K562 (cell line): ENCODE results near the gene GGA3. TPM values are rescaled to one million over a fixed set of nuclear protein-coding genes. Genes with fewer than 3 reads are reported as not detected.

Source experiments
- CTCF ChIP-seq, 3 experiments: IDR thresholded peaks in 2 of 3; conservative IDR thresholded peaks in 1 of 3; 2 replicates each; pipeline ENCODE4 v1.5.1; 2011 to 2012; ENCODE audit warnings: low read length in 3 of 3, mild to moderate bottlenecking in 3 of 3, control low read depth in 2 of 3, improper control_type of control experiment in 1 of 3, inconsistent platforms in 1 of 3, low read depth in 1 of 3, mixed read lengths in 1 of 3, moderate library complexity in 1 of 3; ENCODE audit not compliant: insufficient read depth in 2 of 3
- ESRRB ChIP-seq: fragments of 250-450 bp; sonication (Bioruptor Pico); IDR thresholded peaks from 2 replicates; pipeline ENCODE4 v1.5.0; 2020; ENCODE audit warnings: mild to moderate bottlenecking, moderate library complexity, borderline replicate concordance
- GABPA ChIP-seq: fragments of 200-800 bp; sonication (Bioruptor generic); conservative IDR thresholded peaks from 2 replicates; pipeline ENCODE4 v1.6.1; 2016; ENCODE audit warnings: low read depth, missing genetic modification characterization, missing compliant biosample characterization
- HDAC6 ChIP-seq: IDR thresholded peaks from 2 replicates; pipeline ENCODE4 v1.6.1; 2012; ENCODE audit warnings: low read depth, mild to moderate bottlenecking, control low read depth, inconsistent platforms, low read length, moderate library complexity
- ID3 ChIP-seq, 2 experiments: fragments of 250-450 bp in 1 of 2; fragments of 450-650 bp in 1 of 2; sonication (Bioruptor Pico) in 1 of 2; IDR thresholded peaks; 2 replicates each; pipeline versions ENCODE4 v1.6.1 to v1.8.0; 2016 to 2021; ENCODE audit warnings: mild to moderate bottlenecking in 2 of 2, moderate library complexity in 2 of 2, missing compliant biosample characterization in 1 of 2, missing genetic modification characterization in 1 of 2
- KAT7 ChIP-seq: sonication (generic); formaldehyde crosslinking; IDR thresholded peaks from 2 replicates; pipeline ENCODE4 v1.8.0; 2022; ENCODE audit warnings: missing genetic modification reagents, mild to moderate bottlenecking, borderline replicate concordance
- MEF2A ChIP-seq: IDR thresholded peaks from 2 replicates; pipeline ENCODE4 v1.6.1; 2011; ENCODE audit warnings: low read depth, mild to moderate bottlenecking, low read length, moderate library complexity; ENCODE audit not compliant: control insufficient read depth
- POLR2AphosphoS5 ChIP-seq: IDR thresholded peaks from 2 replicates; pipeline ENCODE4 v1.6.1; 2011; ENCODE audit warnings: mild to moderate bottlenecking, low read depth, low read length, moderate library complexity; ENCODE audit not compliant: control insufficient read depth, insufficient read depth
- PRDM10 ChIP-seq: fragments of 450-650 bp; IDR thresholded peaks from 2 replicates; pipeline ENCODE4 v1.6.1; 2018; ENCODE audit not compliant: partially characterized antibody
- SIX5 ChIP-seq, 2 experiments: IDR thresholded peaks; 2 replicates each; pipeline ENCODE4 v1.6.1; 2011; ENCODE audit warnings: low read length in 2 of 2, borderline replicate concordance in 1 of 2, low read depth in 1 of 2, mild to moderate bottlenecking in 1 of 2, moderate library complexity in 1 of 2; ENCODE audit not compliant: insufficient read depth in 1 of 2
- SMARCE1 ChIP-seq: fragments of 450-650 bp; IDR thresholded peaks from 2 replicates; pipeline ENCODE4 v1.7.1; 2016; ENCODE audit warnings: mild to moderate bottlenecking
- SMC3 ChIP-seq: conservative IDR thresholded peaks from 2 replicates; pipeline ENCODE4 v1.6.1; 2011; ENCODE audit warnings: low read depth, low read length, improper control_type of control experiment; ENCODE audit not compliant: insufficient read depth
- SP1 ChIP-seq: sonication (generic); formaldehyde crosslinking; IDR thresholded peaks from 2 replicates; pipeline ENCODE4 v1.8.1; 2022; ENCODE audit warnings: mild to moderate bottlenecking, missing genetic modification reagents
- SUPT5H ChIP-seq: fragments of 450-650 bp; IDR thresholded peaks from 2 replicates; pipeline ENCODE4 v1.6.1; 2016
- THAP7 ChIP-seq: fragments of 250-450 bp; sonication (Bioruptor Pico); IDR thresholded peaks from 2 replicates; pipeline ENCODE4 v1.5.0; 2021
- ZBTB34 ChIP-seq: fragments of 250-450 bp; sonication (Bioruptor Pico); IDR thresholded peaks from 2 replicates; pipeline ENCODE4 v1.8.0; 2021; ENCODE audit warnings: mild to moderate bottlenecking, moderate library complexity
- ZNF445 ChIP-seq: fragments of 250-450 bp; sonication (Bioruptor Pico); IDR thresholded peaks from 2 replicates; pipeline ENCODE4 v1.4.0; 2020; ENCODE audit warnings: low read depth, mild to moderate bottlenecking, moderate library complexity
- ZSCAN32 ChIP-seq: fragments of 450-650 bp; formaldehyde crosslinking; IDR thresholded peaks from 2 replicates; pipeline ENCODE4 v1.4.0; 2020; ENCODE audit warnings: mild to moderate bottlenecking, moderate library complexity
- polyA plus RNA-seq, 8 experiments: library from polyadenylated mRNA; depleted of rRNA in 4 of 8; stranded (reverse) in 5 of 8; unstranded in 3 of 8; fragments of >200 nt; fragmentation: Nextera tagmentation in 2 of 8; fragmentation: Illumina TruSeq in 1 of 8; extraction: Ambion mirVana in 2 of 8; extraction: Trizol in 1 of 8; gene quantifications; 2 replicates each; pipeline versions ENCODE4 v1.2.1 to v1.2.3, GENCODE V29; 2011 to 2014; ENCODE audit warnings: inconsistent platforms in 1 of 8, missing spikeins in 1 of 8
- total RNA-seq, 7 experiments: library from RNA; depleted of rRNA in 6 of 7; stranded (reverse); fragments of >200 nt in 6 of 7; fragmentation: Illumina TruSeq in 2 of 7; extraction: Trizol in 2 of 7; gene quantifications; 2 replicates each; pipeline versions ENCODE4 v1.2.1 to v1.2.3, GENCODE V29; 2011 to 2021; ENCODE audit warnings: low replicate concordance in 1 of 7

The GGA3 gene
- total and polyA plus RNA-seq, 9 of the 15 experiments (the other 6 are each of a cell fraction or from before 2014, with no cell fraction given), result 5.7 to 64.9 (median 25.4) TPM

- peak; percentile 57 to 74 (median 68) for TF ChIP-seq CTCF (IDR thresholded peaks at IDR 0.05 in 2 of 3, conservative IDR thresholded peaks at IDR 0.05 in 1 of 3; ENCODE audit: insufficient read depth in 2 of 3, low read depth in 1 of 3, low read length in 3 of 3)
- no peak for TF ChIP-seq MEF2A
- TF ChIP-seq ID3 (CRISPR knock-in tag; IDR thresholded peaks at IDR 0.05), result no peak
- no peak for TF ChIP-seq ID3 (tag; IDR thresholded peaks at IDR 0.05)
- no peak for TF ChIP-seq THAP7 (CRISPR knock-in tag)
- no peak for TF ChIP-seq ESRRB (CRISPR knock-in tag)
- TF ChIP-seq ZNF445, result no peak
- TF ChIP-seq PRDM10, result peak; percentile 60
- no peak for TF ChIP-seq HDAC6
- peak; percentile 47; the same call in 1 of the 2 replicates for TF ChIP-seq POLR2AphosphoS5
- no peak for TF ChIP-seq GABPA (tag)
- TF ChIP-seq ZBTB34 (CRISPR knock-in tag), result no peak
- TF ChIP-seq SP1 (CRISPR knock-in tag), result peak; percentile 30; the same call in 1 of the 2 replicates
- TF ChIP-seq SMARCE1, result 0 out of 2 replicates have a peak, but pooled peaks have one; percentile 31
- TF ChIP-seq SIX5 (IDR thresholded peaks at IDR 0.05; ENCODE audit: borderline replicate concordance in 1 of 2, insufficient read depth in 1 of 2, low read depth in 1 of 2, low read length in 2 of 2), result no peak
- TF ChIP-seq SUPT5H, result peak; percentile 43
- TF ChIP-seq KAT7, result no peak
- TF ChIP-seq ZSCAN32, result peak; percentile 26; the same call in 1 of the 2 replicates
- TF ChIP-seq SMC3, result peak; percentile 9; the same call in 1 of the 2 replicates
Measured at GRCh38 chr17:75270218-75270965, 9.0 kb upstream of the GGA3 start (continued).
